Cardiac muscle cell (in vitro differentiated cells and primary cell): ENCODE results near the gene ZNF469. TPM values are rescaled to one million over a fixed set of nuclear protein-coding genes. Genes with fewer than 3 reads are reported as not detected.

Source experiments
- DNase-seq, 2 donors: peaks; one replicate each; pipeline versions ENCODE4 v3.0.0 to v3.0.0-alpha.2; 2010 to 2017; ENCODE audit warnings: low read depth in 1 of 2, low spot score in 1 of 2
- H3K27ac ChIP-seq: fragments of 200-600 bp; sonication (generic); 2 replicates; pipeline ENCODE4 v1.5.1; 2016
- H3K27me3 ChIP-seq: fragments of 200-600 bp; sonication (generic); 2 replicates; pipeline ENCODE4 v1.6.0; 2016; ENCODE audit warnings: control low read depth
- H3K36me3 ChIP-seq: fragments of 200-600 bp; sonication (generic); 2 replicates; pipeline ENCODE4 v1.5.1; 2016; ENCODE audit warnings: control low read depth
- H3K4me1 ChIP-seq: fragments of 200-600 bp; sonication (generic); 2 replicates; pipeline ENCODE4 v1.8.1; 2017; ENCODE audit warnings: low read depth, mild to moderate bottlenecking, mixed run types
- H3K4me3 ChIP-seq: fragments of 200-600 bp; sonication (generic); 2 replicates; pipeline ENCODE4 v1.5.1; 2016; ENCODE audit warnings: mild to moderate bottlenecking
- H3K9me3 ChIP-seq: fragments of 200-600 bp; sonication (generic); 2 replicates; pipeline ENCODE4 v1.5.1; 2017; ENCODE audit warnings: low read depth, mild to moderate bottlenecking, control low read depth
- polyA plus RNA-seq: library from polyadenylated mRNA; unstranded; fragments of >200 nt; fragmentation: Nextera tagmentation; extraction: Ambion mirVana; gene quantifications from 2 replicates; pipeline ENCODE4 v1.2.1, GENCODE V29; 2016
- total RNA-seq: library from RNA; depleted of rRNA; stranded (reverse); fragments of >200 nt; gene quantifications from 2 replicates; pipeline ENCODE4 v1.2.3, GENCODE V29; 2016
- TF ChIP-seq, protein P1 (sequence below): IDR thresholded peaks from 2 replicates; pipeline ENCODE4 v1.5.1; 2012; ENCODE audit warnings: low read depth, mild to moderate bottlenecking, low read length

ZNF469 gene, protein sequence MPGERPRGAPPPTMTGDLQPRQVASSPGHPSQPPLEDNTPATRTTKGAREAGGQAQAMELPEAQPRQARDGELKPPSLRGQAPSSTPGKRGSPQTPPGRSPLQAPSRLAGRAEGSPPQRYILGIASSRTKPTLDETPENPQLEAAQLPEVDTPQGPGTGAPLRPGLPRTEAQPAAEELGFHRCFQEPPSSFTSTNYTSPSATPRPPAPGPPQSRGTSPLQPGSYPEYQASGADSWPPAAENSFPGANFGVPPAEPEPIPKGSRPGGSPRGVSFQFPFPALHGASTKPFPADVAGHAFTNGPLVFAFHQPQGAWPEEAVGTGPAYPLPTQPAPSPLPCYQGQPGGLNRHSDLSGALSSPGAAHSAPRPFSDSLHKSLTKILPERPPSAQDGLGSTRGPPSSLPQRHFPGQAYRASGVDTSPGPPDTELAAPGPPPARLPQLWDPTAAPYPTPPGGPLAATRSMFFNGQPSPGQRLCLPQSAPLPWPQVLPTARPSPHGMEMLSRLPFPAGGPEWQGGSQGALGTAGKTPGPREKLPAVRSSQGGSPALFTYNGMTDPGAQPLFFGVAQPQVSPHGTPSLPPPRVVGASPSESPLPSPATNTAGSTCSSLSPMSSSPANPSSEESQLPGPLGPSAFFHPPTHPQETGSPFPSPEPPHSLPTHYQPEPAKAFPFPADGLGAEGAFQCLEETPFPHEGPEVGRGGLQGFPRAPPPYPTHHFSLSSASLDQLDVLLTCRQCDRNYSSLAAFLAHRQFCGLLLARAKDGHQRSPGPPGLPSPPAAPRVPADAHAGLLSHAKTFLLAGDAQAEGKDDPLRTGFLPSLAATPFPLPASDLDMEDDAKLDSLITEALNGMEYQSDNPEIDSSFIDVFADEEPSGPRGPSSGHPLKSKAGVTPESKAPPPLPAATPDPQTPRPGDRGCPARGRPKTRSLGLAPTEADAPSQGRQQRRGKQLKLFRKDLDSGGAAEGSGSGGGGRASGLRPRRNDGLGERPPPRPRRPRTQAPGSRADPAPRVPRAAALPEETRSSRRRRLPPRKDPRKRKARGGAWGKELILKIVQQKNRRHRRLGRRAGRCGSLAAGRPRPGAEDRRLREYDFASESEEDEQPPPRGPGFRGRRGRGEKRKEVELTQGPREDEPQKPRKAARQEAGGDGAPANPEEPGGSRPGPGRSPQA (N-terminal part only)
- 0.24 and 0.35 TPM in 2 replicates for total RNA-seq
- polyA plus RNA-seq = 0.09 and 0.32 TPM in 2 replicates

DNA sequence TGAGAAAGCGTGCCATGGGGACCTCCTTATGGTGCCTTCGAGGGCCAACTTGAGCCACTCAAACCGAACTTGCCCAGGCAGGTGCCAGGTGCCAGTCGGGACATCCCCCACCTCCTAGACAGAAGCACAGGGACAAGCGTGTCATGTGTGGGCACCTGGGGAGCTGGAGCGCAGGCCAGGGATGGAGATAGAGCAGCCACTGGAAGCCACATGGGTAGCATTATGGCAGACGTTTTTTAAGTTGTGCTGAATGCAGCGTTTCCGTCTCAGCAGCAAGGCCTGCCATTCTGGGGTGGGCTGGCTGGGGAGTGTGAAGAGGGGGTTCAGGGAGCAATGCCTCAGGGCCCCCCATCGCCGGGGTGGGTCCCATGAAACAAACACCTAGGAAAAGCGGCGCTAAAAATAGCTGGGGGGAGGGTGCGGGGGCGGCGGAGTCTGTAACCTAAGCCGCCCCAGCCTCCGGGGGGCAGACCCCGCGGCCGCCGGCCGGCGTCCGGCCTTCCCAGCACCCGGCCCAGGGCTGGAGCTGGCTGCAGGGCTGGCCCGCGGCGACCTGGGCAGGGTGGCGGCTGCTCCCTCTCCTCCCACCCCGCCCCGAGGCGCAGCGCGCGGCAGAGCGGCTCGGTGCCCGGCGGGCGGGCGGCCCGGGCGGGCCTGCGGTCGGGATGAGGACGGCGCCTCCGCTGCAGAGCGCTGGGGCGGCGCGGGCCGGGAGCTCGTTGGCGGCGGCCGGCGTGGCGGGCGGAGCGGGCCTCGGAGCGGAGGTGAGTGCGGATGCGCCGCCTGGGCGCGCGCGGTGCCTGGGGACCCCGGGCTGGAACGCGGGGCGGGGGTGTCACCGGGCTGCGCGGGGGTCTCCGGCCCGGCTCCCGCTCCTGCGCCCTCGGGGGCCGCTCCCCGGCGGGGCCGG lies at the start of gene ZNF469:
ZNF469 (plus strand) TSS at position 469 of the 910 bp plus-strand sequence. CDS start 44,512 bp downstream, outside the sequence.
- TF ChIP-seq, protein P1, sequence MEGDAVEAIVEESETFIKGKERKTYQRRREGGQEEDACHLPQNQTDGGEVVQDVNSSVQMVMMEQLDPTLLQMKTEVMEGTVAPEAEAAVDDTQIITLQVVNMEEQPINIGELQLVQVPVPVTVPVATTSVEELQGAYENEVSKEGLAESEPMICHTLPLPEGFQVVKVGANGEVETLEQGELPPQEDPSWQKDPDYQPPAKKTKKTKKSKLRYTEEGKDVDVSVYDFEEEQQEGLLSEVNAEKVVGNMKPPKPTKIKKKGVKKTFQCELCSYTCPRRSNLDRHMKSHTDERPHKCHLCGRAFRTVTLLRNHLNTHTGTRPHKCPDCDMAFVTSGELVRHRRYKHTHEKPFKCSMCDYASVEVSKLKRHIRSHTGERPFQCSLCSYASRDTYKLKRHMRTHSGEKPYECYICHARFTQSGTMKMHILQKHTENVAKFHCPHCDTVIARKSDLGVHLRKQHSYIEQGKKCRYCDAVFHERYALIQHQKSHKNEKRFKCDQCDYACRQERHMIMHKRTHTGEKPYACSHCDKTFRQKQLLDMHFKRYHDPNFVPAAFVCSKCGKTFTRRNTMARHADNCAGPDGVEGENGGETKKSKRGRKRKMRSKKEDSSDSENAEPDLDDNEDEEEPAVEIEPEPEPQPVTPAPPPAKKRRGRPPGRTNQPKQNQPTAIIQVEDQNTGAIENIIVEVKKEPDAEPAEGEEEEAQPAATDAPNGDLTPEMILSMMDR = no peak
- Histone ChIP-seq H3K36me3 (no peaks in the 10 kb centered on the region), H3K27me3 (peaks cover 65% of the 10 kb centered on the region), H3K4me3 (peak within 1 kb of the TSS; percentile 21), H3K9me3 (no peaks in the 10 kb centered on the region), H3K27ac (no peak within 1 kb of the TSS), H3K4me1 (no peaks in the 10 kb centered on the region)
- DNase-seq = peak; percentile 50 to 69

DNA sequence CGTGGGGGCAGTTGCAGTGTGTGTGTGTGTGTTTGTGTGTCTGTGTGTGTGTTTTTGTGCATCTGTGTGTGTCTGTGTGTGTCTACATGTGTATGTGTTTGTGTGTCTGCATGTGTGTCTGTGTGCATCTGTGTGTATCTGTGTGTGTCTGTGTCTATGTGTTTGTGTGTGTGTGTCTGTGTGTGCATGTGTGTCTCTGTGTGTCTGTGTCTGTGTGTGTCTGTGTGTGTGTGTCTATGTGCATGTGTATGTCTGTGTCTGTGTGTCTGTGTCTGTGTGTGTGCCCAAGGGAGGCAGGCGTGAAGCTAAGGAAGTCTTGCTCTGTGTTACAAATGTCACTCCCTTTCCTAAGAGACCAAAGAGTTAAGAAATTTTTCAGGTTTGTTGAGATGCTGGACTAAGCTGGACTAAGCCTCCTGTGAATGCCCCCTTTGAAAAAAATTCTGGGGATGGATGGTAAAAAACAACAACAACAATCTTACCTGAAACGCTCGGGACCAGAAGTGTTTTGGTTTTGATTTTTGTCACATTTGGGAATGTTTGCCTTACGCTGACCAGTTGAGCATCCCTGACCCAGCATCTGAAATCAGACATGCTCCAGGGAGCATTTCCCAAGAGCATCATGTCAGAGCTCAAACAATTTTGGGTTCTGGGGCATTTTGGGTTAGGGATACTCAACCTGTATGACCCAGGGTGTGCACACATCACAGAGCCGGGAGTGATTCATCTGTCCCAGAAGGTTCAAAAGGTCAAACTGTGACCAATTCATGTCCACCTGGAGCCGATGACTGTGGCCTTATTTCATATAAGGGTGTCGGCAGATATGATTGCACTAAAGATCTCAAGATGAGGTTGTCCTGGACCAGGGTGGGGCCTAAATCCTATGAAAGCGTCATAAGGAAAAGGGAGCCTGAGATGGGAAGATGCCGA lies 48.6 kb upstream of the ZNF469 start:
- H3K4me1 ChIP-seq = no peaks in the 10 kb centered on the region
- no peak overlapping the region for H3K27ac ChIP-seq
- H3K27me3 ChIP-seq = no peaks in the 10 kb centered on the region
- H3K4me3 ChIP-seq = no peak overlapping the region
- H3K9me3 ChIP-seq = no peaks in the 10 kb centered on the region
- DNase-seq = no peak
- TF ChIP-seq, protein P1 = no peak
- no peaks in the 10 kb centered on the region for H3K36me3 ChIP-seq

DNA sequence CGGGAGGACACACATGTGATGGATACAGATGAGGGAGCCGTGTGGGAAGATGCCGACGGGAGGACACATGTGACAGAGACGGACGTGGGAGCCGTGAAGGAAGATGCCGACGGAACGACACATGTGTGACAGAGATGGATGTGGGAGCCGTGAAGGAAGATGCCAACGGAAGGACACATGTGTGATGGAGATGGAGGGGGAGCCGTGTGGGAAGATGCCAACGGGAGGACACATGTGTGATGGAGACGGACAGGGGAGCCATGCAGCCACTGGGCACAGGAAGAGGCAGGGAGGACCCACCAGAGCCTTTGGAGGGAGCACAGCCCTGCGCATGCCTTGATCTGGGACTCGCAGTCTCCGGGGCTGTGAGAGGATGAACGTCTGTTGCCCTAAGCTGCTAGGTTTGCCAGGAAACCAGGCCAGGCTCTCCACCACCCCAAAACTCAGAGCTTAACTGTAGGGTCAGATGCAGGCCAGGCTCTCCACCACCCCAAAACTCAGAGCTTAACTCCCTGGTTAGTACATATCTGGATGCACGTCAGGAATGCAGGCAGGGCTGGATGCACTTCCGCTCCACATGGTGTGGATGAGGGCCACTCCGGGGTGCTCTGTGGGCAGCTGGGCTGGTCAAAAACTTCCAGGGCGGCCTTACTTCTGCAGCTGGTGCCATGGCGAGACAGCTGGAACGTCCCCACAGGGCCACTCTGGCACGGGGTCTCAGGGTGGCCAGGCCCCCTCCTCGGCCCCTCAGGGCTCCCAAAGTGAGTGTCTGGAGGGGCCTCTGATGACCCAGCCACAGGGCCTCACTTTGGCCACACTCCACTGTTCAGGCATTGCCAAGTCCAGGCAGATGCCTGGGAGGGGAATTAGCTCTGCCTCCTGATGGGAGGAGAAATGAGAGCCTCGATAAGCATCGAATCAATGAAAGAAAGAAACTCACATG lies 47.7 kb upstream of the ZNF469 start:
- no peak for DNase-seq
- no peaks in the 10 kb centered on the region for H3K9me3 ChIP-seq
- no peaks in the 10 kb centered on the region for H3K27me3 ChIP-seq
- no peak overlapping the region for H3K27ac ChIP-seq
- no peaks in the 10 kb centered on the region for H3K36me3 ChIP-seq
- no peak overlapping the region for H3K4me3 ChIP-seq
- TF ChIP-seq, protein P1 = no peak
- no peaks in the 10 kb centered on the region for H3K4me1 ChIP-seq

DNA sequence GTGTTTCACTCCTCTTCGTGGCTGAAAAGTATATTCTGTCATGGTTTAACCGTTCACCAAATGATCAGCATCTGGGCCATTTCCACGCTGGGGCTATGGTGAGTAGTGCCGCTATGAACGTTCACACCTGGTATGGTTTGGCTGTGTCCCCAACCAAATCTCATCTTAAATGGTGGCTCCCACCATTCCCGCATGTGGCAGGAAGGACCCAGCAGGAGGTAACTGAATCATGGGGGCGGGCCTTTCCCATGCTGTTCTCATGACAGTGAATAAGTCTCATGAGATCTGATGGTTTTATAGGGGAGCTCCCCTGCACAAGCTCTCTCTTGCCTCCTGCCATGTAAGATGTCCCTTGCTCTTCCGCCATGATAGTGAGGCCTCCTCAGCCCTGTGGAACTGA lies 45.7 kb upstream of the ZNF469 start:
- TF ChIP-seq, protein P1 = no peak
- DNase-seq = no peak
- Histone ChIP-seq H3K4me3 (no peak overlapping the region), H3K9me3 (no peaks in the 10 kb centered on the region), H3K27me3 (no peaks in the 10 kb centered on the region), H3K4me1 (no peaks in the 10 kb centered on the region), H3K27ac (no peak overlapping the region), H3K36me3 (no peaks in the 10 kb centered on the region)
